Measurements from ENCODE around the gene ZFHX3.

GRCh38 chr16:73006026-73006425, 41.9 kb downstream of the ZFHX3 start:
- TF ChIP-seq EZH2 (IDR thresholded peaks at IDR 0.05; ENCODE audit: insufficient read depth, poor library complexity, severe bottlenecking) (no peak), EZH2phosphoT487 (IDR thresholded peaks at IDR 0.05; ENCODE audit: insufficient read depth, low read depth) (no peak)

All from GM23248 (cell line).